Thyroid gland (tissue), 4 donors: Measurements from ENCODE around the gene LMBR1.

Experiments used
- POLR2A ChIP-seq, 2 donors: fragments of 450-650 bp; IDR thresholded peaks; one replicate each; pipeline ENCODE4 v1.6.1; 2017; ENCODE audit warnings: antibody characterized with exemption in 2 of 2, mild to moderate bottlenecking in 2 of 2, moderate library complexity in 1 of 2
- TF ChIP-seq, protein P1 (sequence below), 6 experiments: fragments of 200-600 bp in 3 of 6; fragments of 450-650 bp in 3 of 6; sonication (generic) in 3 of 6; IDR thresholded peaks; one replicate each; pipeline ENCODE4 v1.5.1; 2016 to 2019; ENCODE audit warnings: antibody characterized with exemption in 6 of 6, mild to moderate bottlenecking in 2 of 6, inconsistent platforms in 1 of 6, moderate library complexity in 1 of 6

DNA sequence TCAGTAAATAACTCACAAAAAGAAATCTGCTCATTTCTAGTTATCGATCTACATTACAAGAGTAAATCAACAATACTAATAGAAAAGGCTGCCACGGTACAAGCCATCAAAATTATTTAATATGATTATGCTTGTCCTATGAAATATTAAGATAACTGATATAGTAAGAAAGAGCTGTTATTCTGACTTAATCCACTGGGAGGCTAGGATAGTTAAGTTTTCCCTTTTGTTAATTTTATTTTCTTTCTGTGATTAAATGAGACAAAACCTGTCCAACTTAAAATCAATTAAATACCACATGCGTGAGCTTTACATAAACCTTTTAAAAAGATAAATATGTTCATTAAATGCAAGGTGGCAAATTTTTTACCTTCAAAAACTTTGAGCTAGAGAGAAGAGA is 114.8 kb downstream of the LMBR1 start:
- TF ChIP-seq, protein P1, sequence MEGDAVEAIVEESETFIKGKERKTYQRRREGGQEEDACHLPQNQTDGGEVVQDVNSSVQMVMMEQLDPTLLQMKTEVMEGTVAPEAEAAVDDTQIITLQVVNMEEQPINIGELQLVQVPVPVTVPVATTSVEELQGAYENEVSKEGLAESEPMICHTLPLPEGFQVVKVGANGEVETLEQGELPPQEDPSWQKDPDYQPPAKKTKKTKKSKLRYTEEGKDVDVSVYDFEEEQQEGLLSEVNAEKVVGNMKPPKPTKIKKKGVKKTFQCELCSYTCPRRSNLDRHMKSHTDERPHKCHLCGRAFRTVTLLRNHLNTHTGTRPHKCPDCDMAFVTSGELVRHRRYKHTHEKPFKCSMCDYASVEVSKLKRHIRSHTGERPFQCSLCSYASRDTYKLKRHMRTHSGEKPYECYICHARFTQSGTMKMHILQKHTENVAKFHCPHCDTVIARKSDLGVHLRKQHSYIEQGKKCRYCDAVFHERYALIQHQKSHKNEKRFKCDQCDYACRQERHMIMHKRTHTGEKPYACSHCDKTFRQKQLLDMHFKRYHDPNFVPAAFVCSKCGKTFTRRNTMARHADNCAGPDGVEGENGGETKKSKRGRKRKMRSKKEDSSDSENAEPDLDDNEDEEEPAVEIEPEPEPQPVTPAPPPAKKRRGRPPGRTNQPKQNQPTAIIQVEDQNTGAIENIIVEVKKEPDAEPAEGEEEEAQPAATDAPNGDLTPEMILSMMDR (IDR thresholded peaks at IDR 0.05) = no peak
- TF ChIP-seq POLR2A (IDR thresholded peaks at IDR 0.05) = no peak
